T-helper 1 cell treated with Interleukin-12 subunit alpha and Interleukin-12 subunit beta and Interleukin-4 antibody, amounts not matched to agents 30 ng/mL and 1 ng/mL, for 36 hours (primary cell): Measurements from ENCODE around the gene TMPRSS4. TPM values are rescaled to one million over a fixed set of nuclear protein-coding genes. Genes with fewer than 3 reads are reported as not detected.

Experiments
- intact Hi-C: fragments of 100-400 bp; cut with micrococcal nuclease; formaldehyde crosslinking; loops from one replicate; pipeline ENCODE4 v1.15.1; 2024
- total RNA-seq: library from RNA; stranded (reverse); gene quantifications from 2 replicates; pipeline ENCODE4 v1.2.3, GENCODE V29; 2022

The TMPRSS4 gene
- total RNA-seq, 1 donor from 2014 or later, result not detected

DNA sequence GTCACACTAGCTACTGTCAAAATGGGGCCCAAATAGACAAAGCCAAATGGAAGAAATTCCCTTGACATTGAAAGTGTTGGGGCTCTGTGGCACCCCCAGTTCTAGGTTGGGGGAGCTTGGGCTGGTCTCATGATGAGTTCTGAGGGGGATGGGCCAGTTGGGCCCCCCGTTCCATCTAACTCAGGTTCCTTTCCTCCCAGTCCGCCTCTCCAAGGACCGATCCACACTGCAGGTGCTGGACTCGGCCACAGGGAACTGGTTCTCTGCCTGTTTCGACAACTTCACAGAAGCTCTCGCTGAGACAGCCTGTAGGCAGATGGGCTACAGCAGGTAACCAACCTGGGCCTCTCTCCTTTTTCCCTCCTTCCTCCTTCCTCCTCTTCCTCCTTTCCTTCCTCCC is 27.6 kb downstream of the TMPRSS4 start:
- intact Hi-C loops, result no loop called here

DNA sequence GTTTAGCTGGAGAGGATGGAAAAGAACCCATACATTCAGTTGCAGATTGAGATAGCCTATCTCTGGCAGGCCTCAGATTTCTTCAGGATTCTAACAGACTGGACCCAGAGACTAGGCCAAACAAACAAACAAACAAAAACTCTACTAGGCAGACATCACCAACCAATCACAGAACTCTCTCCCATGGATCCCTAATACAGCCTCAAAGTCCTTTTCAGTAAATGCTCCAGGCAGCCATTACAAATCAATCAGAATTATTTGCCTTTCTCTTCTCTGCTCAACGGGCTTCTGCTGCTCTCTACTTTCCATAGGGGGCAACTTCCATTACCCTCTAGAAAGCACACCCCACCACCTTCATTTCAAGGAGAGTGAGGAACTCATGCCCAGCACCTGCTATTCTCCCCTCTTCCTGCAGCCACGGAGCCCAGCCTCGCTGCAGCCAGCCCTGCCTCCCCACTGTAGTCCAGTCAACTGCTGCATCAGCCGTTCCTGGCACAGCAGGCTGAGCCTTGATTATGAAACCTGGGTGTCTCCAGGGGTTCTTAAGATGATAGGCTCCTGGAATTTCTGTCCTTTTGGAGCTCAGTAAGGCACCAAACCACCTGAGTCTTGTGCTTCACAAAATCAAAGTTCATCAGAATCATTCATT is 28.9 kb downstream of the TMPRSS4 start:
- intact Hi-C loops, result no loop called here

DNA sequence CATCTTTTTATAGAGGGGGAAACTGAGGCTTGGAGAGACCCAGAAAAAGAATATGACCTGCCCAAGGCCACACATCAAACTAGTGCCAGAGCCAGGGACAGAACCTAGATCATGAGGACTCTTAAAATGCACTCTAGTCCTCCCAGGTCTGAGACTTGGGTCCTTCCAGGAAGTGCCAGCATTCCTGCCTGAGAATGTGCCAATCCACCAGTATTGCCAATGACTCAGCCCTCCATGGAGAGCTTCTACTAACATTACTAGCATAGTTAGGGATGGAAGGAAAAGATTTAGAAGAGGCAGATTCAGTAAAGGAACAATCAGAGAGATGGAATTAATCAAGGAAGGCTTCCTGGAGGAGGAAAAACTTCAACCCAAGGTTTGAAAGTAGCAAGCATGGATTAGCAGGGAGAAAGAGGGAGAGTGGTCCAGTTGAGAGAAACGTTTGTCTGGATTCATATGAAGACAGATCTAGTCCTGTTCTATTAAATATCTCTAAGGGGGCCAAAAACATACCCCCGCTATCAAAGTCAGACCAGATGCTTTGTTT is 30.0 kb downstream of the TMPRSS4 start:
- intact Hi-C loops, result no loop called here

DNA sequence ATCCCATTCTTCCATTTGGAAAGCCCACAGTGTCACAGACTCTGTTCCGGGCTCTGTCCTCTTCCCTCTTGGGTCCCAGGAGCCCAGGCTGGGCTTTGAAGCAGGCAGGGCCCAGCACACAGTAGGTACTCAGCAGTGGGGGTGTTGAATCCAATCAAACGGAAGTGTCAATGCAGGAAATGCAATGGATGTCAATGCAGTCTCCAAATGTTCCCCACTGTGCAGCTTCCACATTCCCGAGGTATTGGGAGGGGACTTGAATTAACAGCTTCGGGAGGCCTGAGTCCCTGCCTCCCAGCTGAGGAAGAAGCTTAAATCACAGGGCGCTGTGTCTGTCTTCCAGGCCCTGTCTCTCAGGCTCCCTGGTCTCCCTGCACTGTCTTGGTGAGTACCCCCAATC is 31.6 kb downstream of the TMPRSS4 start:
- intact Hi-C loops, result no loop called here

DNA sequence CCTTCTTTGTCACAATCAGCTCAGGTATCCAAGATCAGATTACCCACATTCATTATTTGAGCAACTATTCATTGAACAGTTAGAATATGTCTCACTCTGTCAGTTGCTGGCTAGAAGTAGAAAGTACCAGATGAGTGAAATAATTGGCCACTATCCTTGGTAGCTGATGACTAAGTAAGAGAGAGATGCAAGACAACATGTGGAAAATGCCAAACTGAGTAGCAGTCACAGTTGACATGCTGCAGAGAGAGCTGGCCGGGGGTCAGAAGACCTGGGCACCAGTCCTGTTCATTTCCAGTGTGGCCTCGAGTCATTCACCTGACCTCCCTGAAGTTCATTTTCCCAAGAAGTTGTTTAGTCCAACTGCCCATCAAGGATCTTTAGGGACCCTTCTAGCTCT is 32.4 kb downstream of the TMPRSS4 start:
- intact Hi-C loops, result no loop called here

DNA sequence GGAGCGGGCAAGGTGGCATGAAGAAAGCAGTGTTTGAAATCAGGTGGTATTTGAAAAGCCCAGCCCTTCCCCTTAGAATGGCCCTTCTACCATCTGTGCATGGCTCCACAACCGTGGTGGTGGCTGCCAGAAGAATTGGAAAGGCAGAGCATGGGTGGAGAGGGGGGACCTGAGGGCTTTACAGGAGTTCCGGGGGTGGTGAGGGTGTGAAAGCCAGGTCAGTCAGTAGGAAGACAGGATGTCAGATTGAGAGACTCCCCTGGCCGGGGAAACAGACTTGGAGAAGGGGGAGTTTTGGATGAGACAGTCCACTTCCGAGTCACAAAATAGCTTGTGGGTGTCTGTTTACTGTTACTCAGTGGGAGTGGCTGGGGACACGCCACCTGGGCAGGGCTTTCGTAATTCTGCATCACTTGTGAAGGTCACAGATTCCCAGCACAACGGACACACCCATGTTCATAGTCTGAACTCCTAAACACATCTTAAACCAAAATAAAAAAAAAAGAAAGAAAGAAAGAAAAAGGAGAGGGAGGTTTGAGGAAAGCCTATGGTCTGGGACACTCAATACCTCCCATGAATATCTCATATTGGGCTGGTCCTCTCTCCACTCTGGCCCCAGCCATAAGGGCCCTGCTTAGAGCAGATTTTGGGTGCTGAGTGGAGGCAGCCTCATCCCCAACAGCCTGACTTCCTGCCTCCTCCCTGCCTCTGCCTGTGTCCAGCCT is 34.3 kb downstream of the TMPRSS4 start:
- intact Hi-C loops, result no loop called here

DNA sequence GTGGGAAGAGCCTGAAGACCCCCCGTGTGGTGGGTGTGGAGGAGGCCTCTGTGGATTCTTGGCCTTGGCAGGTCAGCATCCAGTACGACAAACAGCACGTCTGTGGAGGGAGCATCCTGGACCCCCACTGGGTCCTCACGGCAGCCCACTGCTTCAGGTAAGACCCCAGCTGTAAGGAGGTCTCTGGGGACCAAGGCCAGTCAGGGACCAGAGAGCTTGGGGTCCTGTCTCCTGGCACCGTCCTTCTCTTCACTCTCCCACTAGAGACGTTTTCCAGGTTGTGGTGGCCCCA is 34.8 kb downstream of the TMPRSS4 start:
- intact Hi-C loops, result no loop called here

DNA sequence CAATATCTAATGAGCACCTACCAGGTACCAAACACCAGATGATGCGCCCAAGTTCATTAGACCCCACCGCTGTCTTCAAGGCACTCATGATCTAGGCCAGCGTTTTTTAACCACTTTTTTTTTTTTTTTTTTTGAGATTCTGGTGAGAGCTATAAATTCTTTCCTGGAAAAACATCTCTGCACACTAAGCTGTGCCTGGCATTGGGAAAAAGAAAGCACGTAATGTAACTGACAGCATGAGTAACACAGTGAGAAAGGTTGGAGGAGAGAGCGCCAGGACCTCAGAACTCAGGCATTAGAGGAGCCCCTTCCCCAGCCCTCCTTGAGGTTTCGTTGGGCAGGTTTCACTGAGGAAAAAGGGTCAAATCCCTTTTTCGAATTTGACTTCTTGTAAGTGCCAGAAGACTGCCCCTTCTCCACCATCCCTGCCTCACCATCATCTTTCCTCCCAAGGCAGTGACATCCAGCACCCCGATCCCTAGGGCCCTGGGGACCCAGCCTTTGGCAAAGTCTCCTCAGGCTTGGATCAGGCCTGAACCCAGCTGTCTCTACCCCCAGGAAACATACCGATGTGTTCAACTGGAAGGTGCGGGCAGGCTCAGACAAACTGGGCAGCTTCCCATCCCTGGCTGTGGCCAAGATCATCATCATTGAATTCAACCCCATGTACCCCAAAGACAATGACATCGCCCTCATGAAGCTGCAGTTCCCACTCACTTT is 36.0 kb downstream of the TMPRSS4 start:
- intact Hi-C loops, result no loop called here

DNA sequence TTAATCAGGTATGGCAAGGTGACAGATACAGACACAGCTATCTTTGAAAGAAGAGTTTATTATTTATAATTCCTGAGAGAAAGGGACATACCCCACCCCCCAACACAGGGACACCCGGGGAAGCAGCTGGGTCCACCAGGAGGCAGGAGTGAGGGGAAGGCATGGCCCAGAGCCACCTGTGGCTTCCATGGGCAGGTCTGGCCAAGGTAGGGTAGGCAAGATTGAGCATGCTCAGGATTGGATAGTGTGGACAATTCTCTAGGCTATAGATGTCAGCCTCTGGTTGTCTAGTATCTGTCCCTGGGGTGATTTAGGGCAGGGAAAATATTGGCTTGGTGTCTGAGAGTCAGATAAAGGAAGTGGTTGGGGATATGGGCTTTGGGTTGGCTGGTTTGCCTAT is 37.4 kb downstream of the TMPRSS4 start:
- intact Hi-C loops, result no loop called here

DNA sequence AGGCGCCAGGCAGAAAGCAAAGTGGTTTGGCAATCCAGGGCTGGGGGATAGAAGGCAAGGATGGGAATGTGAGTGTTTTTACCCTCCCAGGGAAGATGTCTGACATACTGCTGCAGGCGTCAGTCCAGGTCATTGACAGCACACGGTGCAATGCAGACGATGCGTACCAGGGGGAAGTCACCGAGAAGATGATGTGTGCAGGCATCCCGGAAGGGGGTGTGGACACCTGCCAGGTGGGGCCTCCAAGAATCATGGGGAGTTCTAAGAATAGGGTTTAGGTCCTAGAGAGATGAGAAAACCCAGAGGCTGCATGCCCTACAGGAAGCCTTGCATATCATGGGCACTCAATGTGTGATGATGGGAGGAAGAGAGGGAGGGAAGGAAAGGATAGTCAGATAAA is 38.2 kb downstream of the TMPRSS4 start:
- intact Hi-C loops, result no loop called here

DNA sequence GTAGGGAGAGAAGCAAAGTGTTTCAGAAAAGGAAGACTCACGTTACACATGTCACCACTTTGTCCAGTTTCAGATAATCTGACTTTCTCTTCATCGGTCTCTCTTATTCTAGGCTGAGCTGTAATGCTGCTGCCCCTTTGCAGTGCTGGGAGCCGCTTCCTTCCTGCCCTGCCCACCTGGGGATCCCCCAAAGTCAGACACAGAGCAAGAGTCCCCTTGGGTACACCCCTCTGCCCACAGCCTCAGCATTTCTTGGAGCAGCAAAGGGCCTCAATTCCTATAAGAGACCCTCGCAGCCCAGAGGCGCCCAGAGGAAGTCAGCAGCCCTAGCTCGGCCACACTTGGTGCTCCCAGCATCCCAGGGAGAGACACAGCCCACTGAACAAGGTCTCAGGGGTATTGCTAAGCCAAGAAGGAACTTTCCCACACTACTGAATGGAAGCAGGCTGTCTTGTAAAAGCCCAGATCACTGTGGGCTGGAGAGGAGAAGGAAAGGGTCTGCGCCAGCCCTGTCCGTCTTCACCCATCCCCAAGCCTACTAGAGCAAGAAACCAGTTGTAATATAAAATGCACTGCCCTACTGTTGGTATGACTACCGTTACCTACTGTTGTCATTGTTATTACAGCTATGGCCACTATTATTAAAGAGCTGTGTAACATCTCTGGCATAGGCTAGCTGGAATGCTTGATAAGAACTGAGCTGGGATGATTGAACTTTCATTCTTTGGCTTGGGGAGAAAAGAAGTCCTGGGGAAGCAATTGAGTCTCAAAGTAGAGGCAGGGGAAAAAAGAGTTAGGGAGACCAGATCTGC is 41.1 kb downstream of the TMPRSS4 start:
- intact Hi-C loops, result no loop called here

DNA sequence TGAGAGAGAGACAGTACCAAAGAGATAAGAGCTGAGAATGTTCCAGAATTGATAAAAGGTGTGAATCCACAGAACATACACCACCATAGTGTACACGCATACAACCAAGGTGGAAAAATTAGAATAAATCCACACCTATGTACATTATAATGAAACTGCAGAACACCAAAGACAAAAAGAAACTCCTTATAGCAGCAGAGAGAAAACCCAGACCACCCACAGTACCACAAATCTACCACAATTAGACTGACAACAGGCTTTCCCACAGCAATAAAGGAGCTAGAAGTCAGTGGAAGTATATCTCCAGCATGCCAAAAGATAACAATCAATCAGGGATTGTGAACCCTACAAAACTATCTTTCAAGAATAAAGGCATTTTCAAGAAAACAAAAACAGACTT is 43.9 kb downstream of the TMPRSS4 start:
- intact Hi-C loops, result no loop called here

DNA sequence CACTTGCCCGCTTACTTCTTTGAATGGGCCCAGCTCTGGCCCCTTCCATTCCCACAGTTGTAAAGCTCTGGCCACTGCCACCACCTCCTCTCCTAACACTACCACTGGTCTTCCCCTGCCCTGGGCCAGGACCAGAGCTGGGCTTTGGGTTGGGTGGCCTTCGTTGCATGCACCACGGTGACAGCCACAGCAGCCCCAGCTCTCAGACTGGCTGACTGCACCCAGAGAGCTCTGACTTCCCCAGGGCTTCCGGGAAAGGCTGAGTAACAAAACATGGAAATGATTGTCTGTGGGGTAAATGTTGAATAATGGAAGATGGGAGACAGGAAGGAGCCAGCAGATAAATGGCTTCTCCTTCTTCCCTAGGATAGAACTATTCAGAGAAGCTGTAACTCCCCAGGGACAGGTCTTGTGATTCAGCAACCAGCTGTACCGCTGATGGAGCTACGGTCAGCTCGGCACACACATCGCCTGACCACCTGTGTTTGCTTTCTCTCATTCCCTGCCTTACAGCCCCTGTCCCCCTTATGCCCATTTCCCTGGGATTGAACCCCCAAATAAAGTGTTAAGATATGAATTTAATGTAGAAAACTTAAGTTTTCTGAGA is 48.2 kb downstream of the TMPRSS4 start:
- intact Hi-C loops, result no loop called here

DNA sequence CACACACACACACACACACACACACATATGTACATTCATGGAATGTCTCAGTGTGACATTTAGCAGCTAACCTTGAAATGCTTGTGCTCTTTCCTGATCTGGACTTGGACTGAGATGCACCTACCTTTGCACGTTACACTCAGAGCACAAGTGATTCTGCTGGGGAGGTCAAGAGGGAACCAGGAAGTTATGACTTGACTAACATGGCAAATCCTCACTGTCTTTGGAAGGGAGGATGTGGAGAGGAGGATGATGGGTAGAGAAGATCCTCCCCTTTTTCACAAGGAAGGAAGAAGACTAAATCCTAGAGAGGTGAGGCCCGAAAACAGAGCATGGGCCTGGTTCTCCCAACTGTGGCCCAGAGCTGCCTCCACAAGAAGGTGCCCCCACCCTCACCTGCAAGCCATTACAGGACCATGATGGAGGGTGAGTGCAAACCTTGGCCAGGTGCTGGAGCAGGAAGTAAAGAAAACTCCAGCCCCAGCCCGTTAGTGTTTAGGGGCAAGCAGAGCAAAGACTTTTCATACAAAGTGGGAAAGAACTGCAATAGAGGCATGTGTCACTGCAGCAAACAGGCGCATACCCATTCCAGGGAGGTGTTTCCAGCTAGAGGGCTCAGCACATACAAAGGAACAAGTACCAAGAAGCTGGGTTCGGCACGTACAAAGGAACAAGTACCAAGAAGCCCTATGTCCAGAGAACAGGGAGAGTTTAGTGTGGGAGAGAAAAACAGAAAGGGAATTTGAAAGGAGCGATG is 49.4 kb downstream of the TMPRSS4 start:
- intact Hi-C loops, result no loop called here

DNA sequence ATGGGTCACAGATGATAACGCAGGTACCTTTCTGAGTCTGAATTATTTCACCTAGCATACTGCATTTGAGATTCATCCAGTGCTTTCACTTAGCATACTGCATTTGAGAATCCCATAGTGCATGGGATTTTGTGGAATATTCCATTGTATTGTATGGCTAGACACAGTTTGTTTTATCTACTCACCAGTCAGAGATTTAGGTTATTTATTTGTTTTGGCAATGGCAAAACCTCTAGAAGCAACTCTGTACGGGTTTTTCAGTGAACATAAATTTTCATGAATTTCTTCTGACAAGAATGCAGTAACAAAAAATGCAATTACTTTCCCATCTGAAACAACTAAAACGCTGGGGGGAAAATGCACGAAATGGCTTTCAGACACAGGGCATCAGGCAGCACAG is 51.4 kb downstream of the TMPRSS4 start:
- intact Hi-C loops, result no loop called here

DNA sequence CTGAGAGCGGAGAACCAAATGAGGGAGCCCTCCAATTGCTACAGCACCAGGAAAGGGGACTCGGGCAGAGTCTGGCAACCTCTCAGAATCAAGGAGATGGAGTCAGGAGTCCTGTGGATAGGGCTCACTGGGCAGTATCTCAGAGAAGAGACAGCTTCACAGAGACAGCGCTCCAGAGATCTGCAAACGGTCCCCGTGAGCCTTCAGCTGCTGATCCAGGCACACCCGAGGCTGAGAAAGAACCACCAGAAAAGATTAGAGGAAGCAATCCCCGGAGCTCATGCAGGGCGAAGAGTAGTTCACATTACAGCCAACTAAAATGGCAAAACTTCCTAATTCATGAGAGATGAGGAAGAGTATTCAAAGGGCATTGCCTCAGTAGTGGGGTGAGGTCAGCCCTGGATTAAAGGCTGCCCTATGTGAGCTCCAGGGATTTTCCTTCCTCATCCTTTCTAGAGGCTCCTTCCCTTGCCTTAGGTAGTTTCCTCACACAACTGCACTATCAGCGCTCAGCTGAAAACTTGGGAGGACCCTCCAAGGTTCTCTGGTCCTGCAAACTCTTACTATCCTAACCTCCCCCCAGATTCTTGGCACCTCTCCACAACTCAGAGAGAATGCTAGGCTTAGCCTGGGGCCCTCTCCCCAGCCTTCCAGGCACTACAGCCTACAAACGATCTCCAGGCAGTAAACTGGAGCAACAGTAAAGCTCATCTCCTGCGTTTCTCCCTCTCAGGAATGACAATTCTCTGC is 52.0 kb downstream of the TMPRSS4 start:
- intact Hi-C loops, result no loop called here

DNA sequence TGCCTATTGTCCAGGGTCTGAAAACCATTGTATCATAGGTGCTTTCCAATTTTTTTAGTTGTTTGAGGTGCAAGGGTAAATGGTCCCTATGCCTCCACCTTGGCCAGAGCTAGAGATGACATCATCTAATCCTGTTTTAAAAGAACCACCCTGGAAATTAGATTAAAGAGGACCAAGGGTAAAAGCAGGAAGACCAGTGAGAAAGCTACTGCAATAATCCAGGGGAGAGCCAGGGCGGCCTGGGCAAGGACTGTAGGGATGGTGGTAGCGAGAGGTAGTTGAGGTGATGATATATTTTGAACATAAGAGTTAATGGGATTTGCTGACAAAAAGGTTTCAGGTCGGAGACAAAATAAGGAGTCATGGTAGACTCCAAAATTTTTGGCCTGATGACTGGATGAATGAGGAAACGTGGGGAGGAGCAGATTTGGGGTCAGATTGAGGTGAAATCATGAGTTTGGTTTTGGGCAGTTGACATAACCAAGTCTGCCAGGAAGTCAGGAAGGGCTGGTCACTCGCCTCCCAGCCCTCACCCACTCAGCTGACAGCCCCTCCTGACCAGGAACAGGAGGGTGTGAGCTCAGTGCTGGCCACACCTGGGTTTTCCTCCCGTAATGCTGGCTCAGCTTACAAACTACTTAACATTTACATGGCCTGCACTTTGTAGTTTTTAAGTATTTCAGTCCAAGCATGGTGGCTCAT is 52.7 kb downstream of the TMPRSS4 start:
- intact Hi-C loops, result no loop called here

DNA sequence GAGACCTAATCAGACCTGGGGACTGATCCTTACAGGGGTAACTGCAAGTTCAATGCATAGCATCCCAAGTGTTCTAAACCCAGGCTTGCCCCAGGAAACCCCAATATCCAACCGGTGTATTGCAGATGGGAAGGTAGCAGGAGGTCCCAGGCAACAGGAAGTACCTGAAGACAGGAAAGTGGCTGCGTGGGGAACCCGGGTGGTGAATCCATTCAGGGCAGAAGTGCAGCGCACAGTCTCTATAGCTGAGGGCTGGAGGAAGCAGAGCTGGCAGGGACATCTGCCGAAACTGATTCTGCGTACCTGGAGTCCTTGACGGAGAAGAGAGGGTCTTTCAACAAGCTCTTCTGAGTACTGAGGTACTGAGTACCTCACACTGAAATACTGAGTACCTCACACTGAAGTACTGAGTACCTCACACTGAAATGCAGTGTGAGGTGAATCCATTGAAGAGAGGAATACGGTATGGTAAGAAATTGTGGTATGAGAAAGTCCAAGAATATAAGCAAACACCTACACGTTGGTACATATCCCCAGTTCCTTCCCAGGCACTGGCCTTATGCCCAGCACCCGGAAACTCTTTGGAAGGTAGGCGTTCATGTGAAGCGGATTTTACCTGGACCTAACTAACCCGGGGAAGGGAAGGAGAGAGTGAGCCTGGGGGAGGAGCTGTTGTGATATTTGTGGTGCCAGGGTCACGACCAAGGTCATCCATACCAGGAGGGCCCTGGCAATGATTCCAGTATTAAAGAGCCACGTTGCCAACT is 55.7 kb downstream of the TMPRSS4 start:
- intact Hi-C loops, result no loop called here
